ENCODE data around the gene OR56A5.

GRCh38 chr11:5923427-5923776 lies 44.9 kb downstream of the OR56A5 start:
- TF ChIP-seq CTCF (IDR thresholded peaks at IDR 0.05) (no peak), POLR2A (IDR thresholded peaks at IDR 0.05) (no peak)
